H1 (cell line): ENCODE data around the gene ZNF648. TPM values are rescaled to one million over a fixed set of nuclear protein-coding genes. Genes with fewer than 3 reads are reported as not detected.

ENCODE experiments used
- CTCF ChIA-PET: fragments of 300-600 bp; sonication (Branson Sonifier 250); formaldehyde crosslinking; loops from one replicate; lab custom pipeline; 2021; ENCODE audit not compliant: partially characterized antibody; lab: Charles Lee
- POLR2A ChIA-PET: fragments of 300-600 bp; sonication (Branson Sonifier 250); formaldehyde crosslinking; loops from one replicate; lab custom pipeline; 2021; ENCODE audit warnings: inconsistent platforms; ENCODE audit not compliant: partially characterized antibody; lab: Charles Lee
- DNase-seq, 2 experiments: peaks; one replicate each; pipeline versions ENCODE4 v3.0.0 to v3.0.0-alpha.2; 2010 to 2022; ENCODE audit warnings: low spot score in 2 of 2, low read depth in 1 of 2, mixed read lengths in 1 of 2
- FAIRE-seq: peaks from 2 replicates; lab custom pipeline; 2011; peaks lifted over from hg19 to GRCh38; lab: Jason Lieb, UNC
- H2AFZ ChIP-seq: 2 replicates; pipeline ENCODE4 v1.8.1; 2012; ENCODE audit warnings: low read length, inconsistent platforms
- H2AK5ac ChIP-seq: 2 replicates; pipeline ENCODE4 v1.6.1; 2013; ENCODE audit warnings: low read depth, low read length
- H2BK120ac ChIP-seq: replicated peaks from 2 replicates; pipeline ENCODE3; 2013; ENCODE audit warnings: low read depth, low read length, inconsistent platforms
- H2BK12ac ChIP-seq: 2 replicates; pipeline ENCODE4 v1.6.1; 2013; ENCODE audit warnings: low read depth, low read length
- H2BK15ac ChIP-seq: 2 replicates; pipeline ENCODE4 v1.6.1; 2013; ENCODE audit warnings: low read length
- H2BK20ac ChIP-seq: 2 replicates; pipeline ENCODE4 v1.6.1; 2013; ENCODE audit warnings: low read length
- H2BK5ac ChIP-seq: 2 replicates; pipeline ENCODE4 v1.6.1; 2013; ENCODE audit warnings: low read depth, low read length
- H3K14ac ChIP-seq: 2 replicates; pipeline ENCODE4 v1.6.1; 2013; ENCODE audit warnings: inconsistent platforms; ENCODE audit not compliant: insufficient read length
- H3K18ac ChIP-seq: 2 replicates; pipeline ENCODE4 v1.6.1; 2013; ENCODE audit warnings: low read length; ENCODE audit errors: extremely low read depth
- H3K23ac ChIP-seq: 2 replicates; pipeline ENCODE4 v1.6.1; 2013; ENCODE audit warnings: inconsistent platforms; ENCODE audit not compliant: insufficient read length
- H3K23me2 ChIP-seq: 2 replicates; pipeline ENCODE4 v1.6.1; 2013; ENCODE audit warnings: low read depth, low read length
- H3K27ac ChIP-seq: 2 replicates; pipeline ENCODE4 v1.6.1; 2011; ENCODE audit warnings: low read depth, low read length, inconsistent platforms
- H3K27me3 ChIP-seq, 4 experiments: replicated peaks in 1 of 4; 1 replicate in 1 of 4; 2 replicates in 3 of 4; pipeline versions ENCODE4 v1.6.1 to v1.8.1; 2011 to 2013; ENCODE audit warnings: low read length in 3 of 4, mild to moderate bottlenecking in 3 of 4, inconsistent platforms in 2 of 4, mixed read lengths in 2 of 4, moderate library complexity in 1 of 4; ENCODE audit not compliant: control insufficient read depth in 3 of 4, insufficient read depth in 3 of 4; ENCODE audit errors: extremely low read depth in 1 of 4
- H3K36me3 ChIP-seq, 4 experiments: 2 replicates each; pipeline versions ENCODE4 v1.6.1 to v1.8.1; 2011 to 2013; ENCODE audit warnings: mild to moderate bottlenecking in 4 of 4, low read length in 3 of 4, moderate library complexity in 2 of 4, control low read depth in 1 of 4, inconsistent platforms in 1 of 4; ENCODE audit not compliant: insufficient read depth in 4 of 4, control insufficient read depth in 2 of 4
- H3K4ac ChIP-seq: replicated peaks from 2 replicates; pipeline ENCODE3; 2013; ENCODE audit warnings: low read length, low read depth, mixed read lengths, inconsistent platforms; ENCODE audit not compliant: insufficient read length
- H3K4me1 ChIP-seq, 4 experiments: replicated peaks in 1 of 4; 1 replicate in 1 of 4; 2 replicates in 3 of 4; pipeline versions ENCODE4 v1.6.1 to v1.8.1; 2011 to 2013; ENCODE audit warnings: low read length in 3 of 4, inconsistent platforms in 2 of 4, mixed read lengths in 1 of 4; ENCODE audit not compliant: insufficient read depth in 4 of 4, control insufficient read depth in 3 of 4
- H3K4me2 ChIP-seq, 2 experiments: 2 replicates each; pipeline versions ENCODE4 v1.6.1 to v1.8.1; 2011 to 2013; ENCODE audit warnings: low read depth in 2 of 2, low read length in 2 of 2, control low read depth in 1 of 2, inconsistent platforms in 1 of 2, mild to moderate bottlenecking in 1 of 2; ENCODE audit not compliant: insufficient read depth in 1 of 2
- H3K4me3 ChIP-seq, 4 experiments: fragments of 200-600, 300-600 bp in 1 of 4; sonication (generic), shearing (Covaris generic), sonication (Bioruptor Twin) in 1 of 4; 2 replicates each; pipeline versions ENCODE4 v1.5.1 to v1.8.1; 2011 to 2016; ENCODE audit warnings: low read length in 4 of 4, low read depth in 3 of 4, control low read depth in 2 of 4, inconsistent platforms in 2 of 4, mild to moderate bottlenecking in 2 of 4, mixed read lengths in 1 of 4, moderate library complexity in 1 of 4; ENCODE audit not compliant: insufficient read depth in 2 of 4; ENCODE audit errors: extremely low read depth in 1 of 4
- H3K56ac ChIP-seq: replicated peaks from 2 replicates; pipeline ENCODE3; 2013; ENCODE audit warnings: low read depth, mild to moderate bottlenecking, mixed read lengths, low read length, inconsistent platforms; ENCODE audit not compliant: insufficient read length
- H3K79me1 ChIP-seq: 2 replicates; pipeline ENCODE4 v1.6.1; 2013; ENCODE audit warnings: low read depth, low read length, control low read depth
- H3K79me2 ChIP-seq, 2 experiments: 2 replicates each; pipeline versions ENCODE4 v1.6.1 to v1.8.1; 2012 to 2013; ENCODE audit warnings: low read length in 2 of 2, mild to moderate bottlenecking in 2 of 2, inconsistent platforms in 1 of 2; ENCODE audit not compliant: insufficient read depth in 2 of 2, control insufficient read depth in 1 of 2
- H3K9ac ChIP-seq, 4 experiments: replicated peaks in 1 of 4; 1 replicate in 1 of 4; 2 replicates in 3 of 4; pipeline versions ENCODE4 v1.6.1 to v1.8.1; 2011 to 2013; ENCODE audit warnings: low read depth in 3 of 4, low read length in 3 of 4, control low read depth in 2 of 4, mild to moderate bottlenecking in 2 of 4, moderate library complexity in 2 of 4, inconsistent platforms in 1 of 4; ENCODE audit errors: extremely low read depth in 1 of 4
- H3K9me3 ChIP-seq, 2 experiments: 2 replicates each; pipeline versions ENCODE4 v1.6.1 to v1.8.1; 2012 to 2013; ENCODE audit warnings: mild to moderate bottlenecking in 2 of 2, moderate library complexity in 2 of 2, control low read depth in 1 of 2, inconsistent platforms in 1 of 2, low read depth in 1 of 2, low read length in 1 of 2, mixed read lengths in 1 of 2; ENCODE audit not compliant: insufficient read depth in 2 of 2
- H4K20me1 ChIP-seq, 2 experiments: replicated peaks in 1 of 2; 2 replicates each; pipeline versions ENCODE3 to v1.8.1; 2011 to 2013; ENCODE audit warnings: inconsistent platforms in 2 of 2, low read length in 2 of 2, mild to moderate bottlenecking in 1 of 2; ENCODE audit not compliant: insufficient read depth in 2 of 2, control insufficient read depth in 1 of 2
- H4K5ac ChIP-seq: 2 replicates; pipeline ENCODE4 v1.6.1; 2013; ENCODE audit warnings: low read length, low read depth, mixed read lengths, inconsistent platforms; ENCODE audit not compliant: insufficient read length
- H4K8ac ChIP-seq: 2 replicates; pipeline ENCODE4 v1.8.0; 2013; ENCODE audit warnings: mild to moderate bottlenecking, moderate library complexity, low read length, inconsistent platforms; ENCODE audit not compliant: insufficient read depth; ENCODE audit errors: extremely low read depth
- H4K91ac ChIP-seq: replicated peaks from 2 replicates; pipeline ENCODE3; 2013; ENCODE audit warnings: low read length, mixed read lengths, inconsistent platforms; ENCODE audit not compliant: insufficient read length
- CBX5 ChIP-seq: fragments of 300-800, 300-1000 bp; sonication (generic); IDR thresholded peaks from 2 replicates; pipeline ENCODE4 v1.7.1; 2016; ENCODE audit warnings: antibody characterized with exemption, low read length, low read depth
- CREB1 ChIP-seq: IDR thresholded peaks from 2 replicates; pipeline ENCODE4 v1.6.1; 2012; ENCODE audit warnings: inconsistent platforms
- CTBP2 ChIP-seq: IDR thresholded peaks from 2 replicates; pipeline ENCODE4 v1.7.0; 2011; ENCODE audit warnings: borderline replicate concordance, mild to moderate bottlenecking, moderate library complexity, mixed read lengths, low read length; ENCODE audit not compliant: insufficient read depth, insufficient read length
- HDAC6 ChIP-seq: IDR thresholded peaks from one replicate; pipeline ENCODE4 v1.7.1; 2012; ENCODE audit warnings: low read depth, mild to moderate bottlenecking, inconsistent platforms, low read length, moderate library complexity
- JUN ChIP-seq: IDR thresholded peaks from 2 replicates; pipeline ENCODE4 v1.6.1; 2011; ENCODE audit warnings: low read depth, mild to moderate bottlenecking, improper control_type of control experiment, low read length
- JUND ChIP-seq: IDR thresholded peaks from 2 replicates; pipeline ENCODE4 v1.6.1; 2011; ENCODE audit warnings: mild to moderate bottlenecking, improper control_type of control experiment, low read length
- MAFK ChIP-seq: IDR thresholded peaks from 2 replicates; pipeline ENCODE4 v1.6.1; 2012; ENCODE audit warnings: low read depth, mild to moderate bottlenecking, improper control_type of control experiment, low read length
- NANOG ChIP-seq: IDR thresholded peaks from 2 replicates; pipeline ENCODE4 v1.6.1; 2011; ENCODE audit warnings: low read length, low read depth, mild to moderate bottlenecking, inconsistent platforms; ENCODE audit not compliant: insufficient read depth, poor library complexity, severe bottlenecking
- PHF8 ChIP-seq: fragments of 200-600 bp; sonication (generic); conservative IDR thresholded peaks from 2 replicates; pipeline ENCODE4 v1.7.1; 2012; ENCODE audit warnings: low read depth, mild to moderate bottlenecking, inconsistent platforms, low read length, moderate library complexity
- POLR2A ChIP-seq, 2 experiments: IDR thresholded peaks; 1 replicate in 1 of 2; 2 replicates in 1 of 2; pipeline ENCODE4 v1.6.1; 2011; ENCODE audit warnings: low read depth in 2 of 2, low read length in 2 of 2, mild to moderate bottlenecking in 2 of 2; ENCODE audit errors: control extremely low read depth in 1 of 2
- POLR2AphosphoS5 ChIP-seq: IDR thresholded peaks from 2 replicates; pipeline ENCODE4 v1.6.1; 2011; ENCODE audit warnings: low read depth, low read length
- SUZ12 ChIP-seq: fragments of 200-600 bp; sonication (generic); IDR thresholded peaks from 2 replicates; pipeline ENCODE4 v1.6.1; 2012; ENCODE audit warnings: mild to moderate bottlenecking, inconsistent platforms, low read length, moderate library complexity, mixed read lengths
- TAF7 ChIP-seq: optimal IDR thresholded peaks from 2 replicates; pipeline ENCODE3; 2011; ENCODE audit warnings: low read depth, mild to moderate bottlenecking, inconsistent platforms, low read length, moderate library complexity, borderline replicate concordance
- TCF12 ChIP-seq: IDR thresholded peaks from 2 replicates; pipeline ENCODE4 v1.6.1; 2011; ENCODE audit warnings: low read depth, mild to moderate bottlenecking, low read length
- WGBS, 2 experiments: shearing (Covaris generic) in 1 of 2; methylation state at CpG; one replicate each; pipeline versions ENCODE4 v1.1.6 to v1.1.7; 2013 to 2015; ENCODE audit warnings: low lambda C conversion rate in 2 of 2, mixed read lengths in 2 of 2, inconsistent platforms in 1 of 2, low coverage in 1 of 2, missing lambda C conversion rate in 1 of 2; ENCODE audit not compliant: insufficient replicate concordance in 2 of 2, insufficient coverage in 1 of 2, insufficient read length in 1 of 2; ENCODE audit errors: extremely low coverage in 1 of 2, missing lambda C conversion rate in 1 of 2; 5-methylcytosine and 5-hydroxymethylcytosine counted together
- polyA plus RNA-seq, 7 experiments: library from polyadenylated mRNA; depleted of rRNA in 3 of 7; stranded (reverse) in 5 of 7; unstranded in 2 of 7; fragments of >200 nt in 5 of 7; fragments of 200-250 nt in 2 of 7; gene quantifications; 1 replicate in 5 of 7; 2 replicates in 1 of 7; 4 replicates in 1 of 7; pipeline versions ENCODE4 v1.2.1 to v1.2.3, GENCODE V29; 2011 to 2013; ENCODE audit warnings: missing spikeins in 2 of 7, mixed read lengths in 2 of 7
- total RNA-seq: library from RNA; stranded (reverse); fragmentation: NEBNext Ultra II Directional; extraction: Animal tissue kit (Norgen Biotek cat#: 25700); gene quantifications from 2 replicates; pipeline ENCODE4 v1.2.1, GENCODE V29; 2021

ZNF648 gene
- total and polyA plus RNA-seq, 2 of the 8 experiments (the other 6 are each of a cell fraction or from before 2014, with no cell fraction given), result 0.20 to 0.53 TPM

- no peak overlapping the region for H3K4ac ChIP-seq
- no peaks in the 10 kb centered on the region for H3K79me2 ChIP-seq
- H3K36me3 ChIP-seq, result no peaks in the 10 kb centered on the region
- H2BK120ac ChIP-seq, result no peak overlapping the region
- no peaks in the 10 kb centered on the region; the same call in 1 of the 2 replicates for H3K23me2 ChIP-seq
- no peak overlapping the region for H4K5ac ChIP-seq
- no peak overlapping the region for H3K4me3 ChIP-seq
- no peak overlapping the region for H2BK20ac ChIP-seq
- H4K8ac ChIP-seq, result no peak overlapping the region; the same call in 1 of the 2 replicates
- no peak overlapping the region for H2BK15ac ChIP-seq
- no peak overlapping the region for H3K4me2 ChIP-seq
- H3K18ac ChIP-seq, result no peak overlapping the region
- H4K20me1 ChIP-seq, result no peaks in the 10 kb centered on the region
- H3K4me1 ChIP-seq, result peaks cover 0 to 11% (median 4%) of the 10 kb centered on the region in 4 experiments; a peak in 4 of 7 replicates
- no peak overlapping the region for H2AFZ ChIP-seq
- H3K14ac ChIP-seq, result no peak overlapping the region
- DNase-seq, result no peak
- 81% methylated on average over 6 of the region's 6 CpGs; no CpG with 5 or more reads in 1 of the 2 experiments for WGBS, 2 experiments
- H3K27ac ChIP-seq, result no peak overlapping the region
- no peak overlapping the region for H3K23ac ChIP-seq
- no peak overlapping the region for H4K91ac ChIP-seq
- no peak overlapping the region for H3K56ac ChIP-seq
- H2AK5ac ChIP-seq, result no peak overlapping the region
- ChIA-PET CTCF (interaction anchor here (0.6 to 6.7 kb wide), 46 partner anchors 9 to 1819 kb away, joined by 3 to 88 read pairs (median 4); partner anchors contain the start of gene TEDDM1), POLR2A (interaction anchor here (1.2 to 2.0 kb wide), 4 partner anchors 12 to 307 kb away, joined by 3 to 13 read pairs (median 5); partner anchors contain the start of gene GLUL)
- H3K9ac ChIP-seq, result no peak overlapping the region
- no peaks in the 10 kb centered on the region for H3K27me3 ChIP-seq
- no peak for FAIRE-seq
- H2BK12ac ChIP-seq, result peak overlapping the region; percentile 65; the same call in 1 of the 2 replicates
- no peaks in the 10 kb centered on the region for H3K79me1 ChIP-seq
- 0 out of 2 replicates have a peak overlapping the region, but pooled peaks have one; percentile 26 for H2BK5ac ChIP-seq
- no peaks in the 10 kb centered on the region for H3K9me3 ChIP-seq
- TF ChIP-seq PHF8 (no peak), JUND (no peak), POLR2AphosphoS5 (no peak), CREB1 (no peak), MAFK (no peak), SUZ12 (no peak), CBX5 (no peak), POLR2A (IDR thresholded peaks at IDR 0.05; ENCODE audit: control extremely low read depth in 1 of 2, low read depth in 2 of 2, low read length in 2 of 2) (no peak), NANOG (no peak), JUN (no peak), TAF7 (no peak), CTBP2 (no peak), HDAC6 (no peak), TCF12 (no peak)
Measured at GRCh38 chr1:182085726-182086125, 24.2 kb upstream of the ZNF648 start.
